ENCODE data around the gene ZNF765. TPM values are rescaled to one million over a fixed set of nuclear protein-coding genes. Genes with fewer than 3 reads are reported as not detected.
"Not testable (repeated sequence)": the region's sequence is repeated elsewhere in the genome, so short reads cannot be mapped to it uniquely, and the experiment has no call there.

Gene ZNF765
- total RNA-seq, 4 donors from 2014 or later: 6.0 to 19.7 (median 7.7) TPM

GRCh38 chr19:53461866-53462265 lies 66.9 kb downstream of the ZNF765 start:
- TF ChIP-seq POLR2AphosphoS5 (IDR thresholded peaks at IDR 0.05) (no peak), EP300 (IDR thresholded peaks at IDR 0.05) (no peak), POLR2A (IDR thresholded peaks at IDR 0.05) (no peak)
- TF ChIP-seq, protein P1, sequence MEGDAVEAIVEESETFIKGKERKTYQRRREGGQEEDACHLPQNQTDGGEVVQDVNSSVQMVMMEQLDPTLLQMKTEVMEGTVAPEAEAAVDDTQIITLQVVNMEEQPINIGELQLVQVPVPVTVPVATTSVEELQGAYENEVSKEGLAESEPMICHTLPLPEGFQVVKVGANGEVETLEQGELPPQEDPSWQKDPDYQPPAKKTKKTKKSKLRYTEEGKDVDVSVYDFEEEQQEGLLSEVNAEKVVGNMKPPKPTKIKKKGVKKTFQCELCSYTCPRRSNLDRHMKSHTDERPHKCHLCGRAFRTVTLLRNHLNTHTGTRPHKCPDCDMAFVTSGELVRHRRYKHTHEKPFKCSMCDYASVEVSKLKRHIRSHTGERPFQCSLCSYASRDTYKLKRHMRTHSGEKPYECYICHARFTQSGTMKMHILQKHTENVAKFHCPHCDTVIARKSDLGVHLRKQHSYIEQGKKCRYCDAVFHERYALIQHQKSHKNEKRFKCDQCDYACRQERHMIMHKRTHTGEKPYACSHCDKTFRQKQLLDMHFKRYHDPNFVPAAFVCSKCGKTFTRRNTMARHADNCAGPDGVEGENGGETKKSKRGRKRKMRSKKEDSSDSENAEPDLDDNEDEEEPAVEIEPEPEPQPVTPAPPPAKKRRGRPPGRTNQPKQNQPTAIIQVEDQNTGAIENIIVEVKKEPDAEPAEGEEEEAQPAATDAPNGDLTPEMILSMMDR (IDR thresholded peaks at IDR 0.05): no peak
- no peaks in the 10 kb centered on the region for H3K36me3 ChIP-seq
- peaks cover under 1% of the 10 kb centered on the region for H3K4me1 ChIP-seq
- WGBS: 89% methylated on average over 6 of the region's 6 CpGs
- no peak for DNase-seq (ENCODE audit: low spot score in 2 of 2)
- H3K4me3 ChIP-seq: no peak overlapping the region
- peaks cover 7% of the 10 kb centered on the region for H3K27me3 ChIP-seq
- no peak overlapping the region for H3K27ac ChIP-seq
- peaks cover 17% of the 10 kb centered on the region for H3K9me3 ChIP-seq

DNA sequence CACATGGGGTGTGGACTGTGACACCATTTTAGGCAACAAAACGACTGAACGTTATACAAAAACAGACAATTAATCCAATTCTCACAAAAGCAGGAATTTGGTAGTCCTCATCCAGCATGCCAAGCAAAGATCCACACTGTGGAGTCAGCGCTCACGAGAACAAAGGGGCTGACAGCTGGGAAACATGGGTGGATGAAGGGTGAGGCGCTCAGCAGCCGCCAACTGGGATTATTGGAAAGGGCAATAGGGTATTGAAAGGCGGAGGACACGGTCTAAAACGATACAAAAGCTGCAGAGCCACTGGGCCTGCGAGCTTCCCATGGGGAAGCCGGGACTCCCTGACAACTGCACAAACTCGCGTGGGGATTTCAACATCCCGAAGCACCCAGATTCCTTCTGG lies 67.9 kb downstream of the ZNF765 start:
- no peak overlapping the region for H3K27ac ChIP-seq
- peaks cover 7% of the 10 kb centered on the region for H3K27me3 ChIP-seq
- H3K4me1 ChIP-seq: peaks cover 6% of the 10 kb centered on the region
- H3K4me3 ChIP-seq: no peak overlapping the region
- WGBS: 56% methylated on average over 14 of the region's 14 CpGs
- TF ChIP-seq EP300 (IDR thresholded peaks at IDR 0.05) (no peak), POLR2AphosphoS5 (IDR thresholded peaks at IDR 0.05) (no peak), POLR2A (IDR thresholded peaks at IDR 0.05) (no peak)
- TF ChIP-seq, protein P1 (IDR thresholded peaks at IDR 0.05): no peak
- H3K9me3 ChIP-seq: peaks cover 11% of the 10 kb centered on the region
- no peak for DNase-seq (ENCODE audit: low spot score in 2 of 2)
- H3K36me3 ChIP-seq: no peaks in the 10 kb centered on the region

- Histone ChIP-seq H3K9me3 (peaks cover 11% of the 10 kb centered on the region), H3K4me1 (peaks cover 8% of the 10 kb centered on the region), H3K27ac (no peak overlapping the region), H3K4me3 (no peak overlapping the region), H3K27me3 (peaks cover 7% of the 10 kb centered on the region), H3K36me3 (no peaks in the 10 kb centered on the region)
- no peak for TF ChIP-seq EP300 (IDR thresholded peaks at IDR 0.05)
- 10% methylated on average over 18 of the region's 19 CpGs for whole genome bisulfite sequencing
- peak in 1 of 2 donors; percentile 54 for DNase-seq (ENCODE audit: low spot score in 2 of 2)
Observed at GRCh38 chr19:53463263-53463662, 68.3 kb downstream of the ZNF765 start.

- Histone ChIP-seq H3K4me1 (peaks cover 11% of the 10 kb centered on the region), H3K27me3 (peaks cover 7% of the 10 kb centered on the region), H3K9me3 (peaks cover 6% of the 10 kb centered on the region), H3K4me3 (peak overlapping the region; percentile 85), H3K27ac (no peak overlapping the region), H3K36me3 (no peaks in the 10 kb centered on the region)
- no peak for DNase-seq (ENCODE audit: low spot score in 2 of 2)
- no peak for TF ChIP-seq POLR2A (IDR thresholded peaks at IDR 0.05)
- TF ChIP-seq, protein P1 (IDR thresholded peaks at IDR 0.05): no peak
- TF ChIP-seq EP300 (IDR thresholded peaks at IDR 0.05): no peak
- no peak for TF ChIP-seq POLR2AphosphoS5 (IDR thresholded peaks at IDR 0.05)
- 12% methylated on average over 28 of the region's 31 CpGs for WGBS
Observed at GRCh38 chr19:53466726-53467484, 72.0 kb downstream of the ZNF765 start.

DNA sequence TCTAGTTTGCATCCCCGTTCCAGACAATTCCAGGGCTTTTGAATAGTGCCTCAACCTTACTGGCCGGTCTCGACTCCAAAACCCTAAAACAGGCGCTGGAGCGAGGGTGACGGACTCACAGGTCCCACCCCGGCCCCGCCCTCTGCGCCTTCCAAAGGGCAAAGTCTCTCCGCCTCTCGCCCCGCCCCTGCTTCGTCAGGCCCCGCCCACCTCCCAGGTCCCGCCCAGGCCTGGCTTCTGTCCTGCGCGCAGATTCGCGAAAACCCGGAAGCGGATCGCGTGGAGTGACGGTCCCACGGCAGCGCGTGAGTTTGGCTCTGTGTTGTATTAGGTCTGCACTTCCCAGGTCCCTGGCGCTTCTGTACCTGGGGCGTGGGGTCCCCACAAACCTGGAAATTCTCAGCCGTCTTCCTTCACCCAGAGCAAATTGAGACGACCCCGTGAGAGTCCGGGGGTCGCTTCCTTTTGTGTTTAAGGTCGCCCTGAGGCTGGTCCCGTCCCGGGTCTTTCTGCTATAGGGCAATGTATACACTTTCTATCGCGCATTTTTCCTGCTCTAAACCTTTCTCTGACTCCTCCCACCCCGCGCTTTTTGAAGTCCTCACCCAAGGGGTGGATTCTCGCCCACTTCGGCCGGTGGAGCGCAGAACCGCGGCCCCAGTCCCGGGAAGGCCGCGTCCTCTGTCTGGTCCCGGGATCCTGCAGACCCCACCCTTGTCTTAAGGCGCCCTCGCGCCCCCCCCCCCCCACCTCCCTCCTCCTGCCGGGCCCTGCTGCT lies 72.7 kb downstream of the ZNF765 start, which contains the start of gene ZNF813:
Gene ZNF813, plus strand, starts transcription at position 249 of the 778 bp plus-strand sequence. CDS start 16,090 bp downstream, outside the sequence.
- WGBS: 0% methylated on average over 21 of the region's 55 CpGs
- Histone ChIP-seq H3K4me3 (peak within 1 kb of the TSS; percentile 85), H3K27me3 (peaks cover 7% of the 10 kb centered on the region), H3K36me3 (peaks cover under 1% of the 10 kb centered on the region), H3K27ac (peak within 1 kb of the TSS; percentile 69), H3K4me1 (peaks cover 11% of the 10 kb centered on the region), H3K9me3 (peaks cover 6% of the 10 kb centered on the region)
- no peak for TF ChIP-seq POLR2AphosphoS5 (IDR thresholded peaks at IDR 0.05)
- TF ChIP-seq POLR2A (IDR thresholded peaks at IDR 0.05): no peak
- TF ChIP-seq EP300 (IDR thresholded peaks at IDR 0.05): no peak
- TF ChIP-seq, protein P1 (IDR thresholded peaks at IDR 0.05): no peak
- peak; percentile 97 to 99 for DNase-seq (ENCODE audit: low spot score in 2 of 2)

GRCh38 chr19:53468628-53469027 lies 73.7 kb downstream of the ZNF765 start:
- not testable (repeated sequence) for DNase-seq (ENCODE audit: low spot score in 2 of 2); H3K36me3 ChIP-seq; H3K27me3 ChIP-seq; H3K9me3 ChIP-seq; H3K27ac ChIP-seq
- WGBS: 40% methylated on average over 8 of the region's 8 CpGs
- Histone ChIP-seq H3K4me1 (peaks cover 11% of the 10 kb centered on the region), H3K4me3 (peak overlapping the region; percentile 85)
